GM04503 (cell line): Measurements from ENCODE around the gene DGCR2.

Experiments used
- DNase-seq: peaks from one replicate; pipeline ENCODE4 v3.0.0-alpha.2; 2012; ENCODE audit warnings: low read depth

The DGCR2 gene

GRCh38 chr22:19146215-19146968 is 24.2 kb upstream of the DGCR2 start:
- no peak for DNase-seq

GRCh38 chr22:19143967-19144400 is 21.8 kb upstream of the DGCR2 start:
- DNase-seq, result no peak

GRCh38 chr22:19143212-19143611 is 21.0 kb upstream of the DGCR2 start:
- DNase-seq, result no peak

GRCh38 chr22:19142394-19142793 is 20.2 kb upstream of the DGCR2 start:
- no peak for DNase-seq

- DNase-seq, result no peak
Observed at GRCh38 chr22:19139974-19140373, 17.8 kb upstream of the DGCR2 start.

GRCh38 chr22:19139001-19139356 is 16.8 kb upstream of the DGCR2 start:
- no peak for DNase-seq

GRCh38 chr22:19138217-19139000 is 16.2 kb upstream of the DGCR2 start:
- DNase-seq, result no peak

GRCh38 chr22:19137384-19138216 is 15.4 kb upstream of the DGCR2 start:
- DNase-seq, result no peak

GRCh38 chr22:19136915-19137314 is 14.7 kb upstream of the DGCR2 start:
- no peak for DNase-seq

- DNase-seq, result no peak
Observed at GRCh38 chr22:19134874-19135273, 12.7 kb upstream of the DGCR2 start.

- no peak for DNase-seq
Observed at GRCh38 chr22:19134176-19134831, 12.1 kb upstream of the DGCR2 start.

- no peak for DNase-seq
Observed at GRCh38 chr22:19133561-19133960, 11.3 kb upstream of the DGCR2 start.

- no peak for DNase-seq
Observed at GRCh38 chr22:19132693-19133400, 10.6 kb upstream of the DGCR2 start.

GRCh38 chr22:19132153-19132552 is 9.9 kb upstream of the DGCR2 start:
- DNase-seq, result no peak

- DNase-seq, result no peak
Observed at GRCh38 chr22:19131685-19132015, 9.4 kb upstream of the DGCR2 start.

- DNase-seq, result no peak
Observed at GRCh38 chr22:19130959-19131684, 8.9 kb upstream of the DGCR2 start, which contains the start of gene TSSK2. TSS of gene TSSK2 (plus strand) at chr22:19131308. CDS start at chr22:19131400, 92 bp downstream.

GRCh38 chr22:19129871-19130270 is 7.7 kb upstream of the DGCR2 start:
- no peak for DNase-seq

- DNase-seq, result no peak
Observed at GRCh38 chr22:19128946-19129727, 6.9 kb upstream of the DGCR2 start.

GRCh38 chr22:19128009-19128401 is 5.8 kb upstream of the DGCR2 start:
- no peak for DNase-seq
